Memory B cell (primary cell): Measurements from ENCODE around the gene BLM.
A peak's percentile ranks its signal among the peaks of the same experiment; 100 is the strongest.

ENCODE experiments used
- ATAC-seq: fragments of 150-1000 bp; cut with Tn5 transposase; 2 replicates; pipeline ENCODE4 v1.10.0; 2021; ENCODE audit warnings: low read depth, mild to moderate bottlenecking, moderate library complexity
- DNase-seq, 2 donors: peaks; one replicate each; pipeline ENCODE4 v3.0.0; 2022; ENCODE audit warnings: low spot score in 2 of 2
- H3K27ac Mint-ChIP-seq: one replicate; pipeline ENCODE4 v1.8.0; 2022; ENCODE audit warnings: mild to moderate bottlenecking, moderate library complexity, mixed read lengths
- H3K27me3 Mint-ChIP-seq: one replicate; pipeline ENCODE4 v1.8.0; 2022; ENCODE audit warnings: mixed read lengths
- H3K36me3 Mint-ChIP-seq: one replicate; pipeline ENCODE4 v1.8.0; 2022; ENCODE audit warnings: mild to moderate bottlenecking, mixed read lengths
- H3K4me1 Mint-ChIP-seq: one replicate; pipeline ENCODE4 v1.8.0; 2022; ENCODE audit warnings: mixed read lengths
- H3K4me3 Mint-ChIP-seq: one replicate; pipeline ENCODE4 v1.8.0; 2022; ENCODE audit warnings: mild to moderate bottlenecking, moderate library complexity, mixed read lengths
- H3K9me3 Mint-ChIP-seq: one replicate; pipeline ENCODE4 v1.8.0; 2022; ENCODE audit warnings: mixed read lengths

The BLM gene

GRCh38 chr15:90801803-90802202 lies 84.7 kb downstream of the BLM start:
- no peak for ATAC-seq
- Mint-ChIP-seq H3K27me3 (no peaks in the 10 kb centered on the region), H3K4me1 (peaks cover 5% of the 10 kb centered on the region), H3K36me3 (peaks cover 20% of the 10 kb centered on the region), H3K9me3 (no peaks in the 10 kb centered on the region), H3K27ac (no peak overlapping the region), H3K4me3 (no peak overlapping the region)
- no peak for DNase-seq

GRCh38 chr15:90807074-90807785 lies 90.1 kb downstream of the BLM start:
- no peaks in the 10 kb centered on the region for H3K27me3 Mint-ChIP-seq
- DNase-seq, result no peak
- peaks cover 21% of the 10 kb centered on the region for H3K36me3 Mint-ChIP-seq
- no peaks in the 10 kb centered on the region for H3K9me3 Mint-ChIP-seq
- H3K27ac Mint-ChIP-seq, result no peak overlapping the region
- ATAC-seq, result no peak
- peak overlapping the region; percentile 76 for H3K4me3 Mint-ChIP-seq
- peaks cover 30% of the 10 kb centered on the region for H3K4me1 Mint-ChIP-seq

- H3K36me3 Mint-ChIP-seq, result peaks cover 21% of the 10 kb centered on the region
- DNase-seq (no peak), ATAC-seq (no peak)
- H3K4me1 Mint-ChIP-seq, result peaks cover 32% of the 10 kb centered on the region
- no peaks in the 10 kb centered on the region for H3K27me3 Mint-ChIP-seq
- no peaks in the 10 kb centered on the region for H3K9me3 Mint-ChIP-seq
- peak overlapping the region; percentile 76 for H3K4me3 Mint-ChIP-seq
- H3K27ac Mint-ChIP-seq, result peak overlapping the region; percentile 25
Observed at GRCh38 chr15:90807786-90808086, 90.6 kb downstream of the BLM start.

GRCh38 chr15:90808517-90809235 lies 91.5 kb downstream of the BLM start:
- no peaks in the 10 kb centered on the region for H3K9me3 Mint-ChIP-seq
- H3K27me3 Mint-ChIP-seq, result no peaks in the 10 kb centered on the region
- DNase-seq (no peak), ATAC-seq (peak; percentile 83)
- peak overlapping the region; percentile 76 for H3K4me3 Mint-ChIP-seq
- peak overlapping the region; percentile 25 for H3K27ac Mint-ChIP-seq
- H3K36me3 Mint-ChIP-seq, result peaks cover 24% of the 10 kb centered on the region
- peaks cover 32% of the 10 kb centered on the region for H3K4me1 Mint-ChIP-seq

GRCh38 chr15:90809536-90809935 lies 92.4 kb downstream of the BLM start:
- ATAC-seq, result no peak
- Mint-ChIP-seq H3K4me1 (peaks cover 32% of the 10 kb centered on the region), H3K36me3 (peaks cover 23% of the 10 kb centered on the region), H3K27me3 (no peaks in the 10 kb centered on the region), H3K9me3 (no peaks in the 10 kb centered on the region), H3K4me3 (peak overlapping the region; percentile 76), H3K27ac (no peak overlapping the region)
- no peak for DNase-seq

- no peak overlapping the region for H3K27ac Mint-ChIP-seq
Observed at GRCh38 chr15:90810354-90810753, 93.2 kb downstream of the BLM start.

GRCh38 chr15:90812171-90812957 lies 95.2 kb downstream of the BLM start:
- Mint-ChIP-seq H3K36me3 (peaks cover 24% of the 10 kb centered on the region), H3K27ac (no peak overlapping the region), H3K9me3 (no peaks in the 10 kb centered on the region), H3K4me1 (peaks cover 29% of the 10 kb centered on the region), H3K4me3 (no peak overlapping the region), H3K27me3 (no peaks in the 10 kb centered on the region)
- DNase-seq, result no peak
- ATAC-seq, result no peak

More at GRCh38 chr15:90810354-90810753, 93.2 kb downstream of the BLM start:
- ATAC-seq (peak; percentile 22), DNase-seq (no peak)
- no peaks in the 10 kb centered on the region for H3K27me3 Mint-ChIP-seq
- H3K4me3 Mint-ChIP-seq, result peak overlapping the region; percentile 50
- H3K4me1 Mint-ChIP-seq, result peaks cover 36% of the 10 kb centered on the region
- H3K36me3 Mint-ChIP-seq, result peaks cover 26% of the 10 kb centered on the region
- no peaks in the 10 kb centered on the region for H3K9me3 Mint-ChIP-seq

GRCh38 chr15:90812958-90813265 lies 95.8 kb downstream of the BLM start:
- DNase-seq (no peak), ATAC-seq (no peak)
- Mint-ChIP-seq H3K4me3 (no peak overlapping the region), H3K36me3 (peaks cover 24% of the 10 kb centered on the region), H3K9me3 (no peaks in the 10 kb centered on the region), H3K4me1 (peaks cover 30% of the 10 kb centered on the region), H3K27me3 (no peaks in the 10 kb centered on the region), H3K27ac (no peak overlapping the region)

- Mint-ChIP-seq H3K27ac (no peak overlapping the region), H3K27me3 (no peaks in the 10 kb centered on the region), H3K4me1 (peaks cover 28% of the 10 kb centered on the region), H3K9me3 (no peaks in the 10 kb centered on the region), H3K4me3 (no peak overlapping the region), H3K36me3 (peaks cover 24% of the 10 kb centered on the region)
- DNase-seq (no peak), ATAC-seq (no peak)
Observed at GRCh38 chr15:90813796-90814190, 96.6 kb downstream of the BLM start.

- no peak for DNase-seq
- no peak for ATAC-seq
- H3K36me3 Mint-ChIP-seq, result peaks cover 24% of the 10 kb centered on the region
- H3K27ac Mint-ChIP-seq, result peak overlapping the region; percentile 41
- H3K4me1 Mint-ChIP-seq, result peaks cover 24% of the 10 kb centered on the region
- H3K27me3 Mint-ChIP-seq, result no peaks in the 10 kb centered on the region
- no peaks in the 10 kb centered on the region for H3K9me3 Mint-ChIP-seq
- H3K4me3 Mint-ChIP-seq, result no peak overlapping the region
Observed at GRCh38 chr15:90814191-90814821, 97.2 kb downstream of the BLM start.

GRCh38 chr15:90816401-90817116 lies 99.4 kb downstream of the BLM start:
- ATAC-seq (no peak), DNase-seq (no peak)
- H3K4me1 Mint-ChIP-seq, result peaks cover 20% of the 10 kb centered on the region
- H3K9me3 Mint-ChIP-seq, result no peaks in the 10 kb centered on the region
- H3K4me3 Mint-ChIP-seq, result no peak overlapping the region
- H3K36me3 Mint-ChIP-seq, result peaks cover 15% of the 10 kb centered on the region
- no peak overlapping the region for H3K27ac Mint-ChIP-seq
- no peaks in the 10 kb centered on the region for H3K27me3 Mint-ChIP-seq

GRCh38 chr15:90817117-90818057 lies 100.2 kb downstream of the BLM start:
- H3K27ac Mint-ChIP-seq, result no peak overlapping the region
- ATAC-seq (no peak), DNase-seq (no peak)
- no peaks in the 10 kb centered on the region for H3K27me3 Mint-ChIP-seq
- H3K4me3 Mint-ChIP-seq, result no peak overlapping the region
- H3K9me3 Mint-ChIP-seq, result no peaks in the 10 kb centered on the region
- peaks cover 8% of the 10 kb centered on the region for H3K36me3 Mint-ChIP-seq
- H3K4me1 Mint-ChIP-seq, result peaks cover 18% of the 10 kb centered on the region
